GM12873 (cell line): Measurements from ENCODE around the gene ERFL.

Experiments
- TF ChIP-seq, protein P1 (sequence below): IDR thresholded peaks from 2 replicates; pipeline ENCODE4 v1.5.1; 2012; ENCODE audit warnings: low read depth, mild to moderate bottlenecking, moderate library complexity, low read length, control low read depth; ENCODE audit not compliant: insufficient read depth; ENCODE audit errors: missing control alignments

Gene ERFL

DNA sequence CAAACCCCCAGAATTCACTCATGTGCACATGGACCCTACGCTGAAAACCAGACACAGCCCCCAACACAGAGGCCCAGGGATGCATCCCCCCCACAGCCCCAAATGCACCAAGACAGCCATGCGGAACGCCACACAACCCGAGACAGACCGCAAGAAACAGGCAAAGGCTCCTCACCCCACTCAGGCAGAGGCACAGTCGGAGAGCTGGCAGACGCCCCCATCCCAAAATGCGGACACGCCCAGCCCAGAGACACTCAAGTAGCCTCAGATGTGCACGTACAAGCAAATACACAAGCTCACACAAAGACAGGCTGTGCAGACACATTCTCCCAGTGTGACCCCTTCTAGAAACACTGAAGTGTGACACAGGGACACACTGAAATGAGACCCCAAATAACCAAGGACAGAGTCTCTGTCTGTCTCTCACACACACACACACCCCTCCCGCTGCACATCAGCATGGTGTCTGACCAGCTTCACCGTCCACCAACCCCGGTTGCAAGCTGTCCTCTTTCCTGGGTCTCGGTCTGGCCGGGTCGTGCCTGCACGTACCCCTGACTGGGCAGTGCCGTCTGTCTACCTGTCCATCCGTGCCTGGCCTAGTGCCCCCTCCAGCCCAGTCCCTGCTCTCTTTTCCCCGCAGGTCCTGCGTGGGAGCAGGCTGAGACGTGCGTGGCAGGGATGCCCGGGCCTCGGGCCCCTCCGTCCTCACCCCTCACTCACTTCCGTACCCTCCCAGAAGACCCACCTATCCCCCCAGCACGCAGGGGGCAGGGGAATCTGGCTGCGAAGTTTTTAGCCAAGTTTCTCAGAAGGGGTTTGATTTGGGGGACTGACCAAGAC lies 16.1 kb downstream of the ERFL start:
- TF ChIP-seq, protein P1, sequence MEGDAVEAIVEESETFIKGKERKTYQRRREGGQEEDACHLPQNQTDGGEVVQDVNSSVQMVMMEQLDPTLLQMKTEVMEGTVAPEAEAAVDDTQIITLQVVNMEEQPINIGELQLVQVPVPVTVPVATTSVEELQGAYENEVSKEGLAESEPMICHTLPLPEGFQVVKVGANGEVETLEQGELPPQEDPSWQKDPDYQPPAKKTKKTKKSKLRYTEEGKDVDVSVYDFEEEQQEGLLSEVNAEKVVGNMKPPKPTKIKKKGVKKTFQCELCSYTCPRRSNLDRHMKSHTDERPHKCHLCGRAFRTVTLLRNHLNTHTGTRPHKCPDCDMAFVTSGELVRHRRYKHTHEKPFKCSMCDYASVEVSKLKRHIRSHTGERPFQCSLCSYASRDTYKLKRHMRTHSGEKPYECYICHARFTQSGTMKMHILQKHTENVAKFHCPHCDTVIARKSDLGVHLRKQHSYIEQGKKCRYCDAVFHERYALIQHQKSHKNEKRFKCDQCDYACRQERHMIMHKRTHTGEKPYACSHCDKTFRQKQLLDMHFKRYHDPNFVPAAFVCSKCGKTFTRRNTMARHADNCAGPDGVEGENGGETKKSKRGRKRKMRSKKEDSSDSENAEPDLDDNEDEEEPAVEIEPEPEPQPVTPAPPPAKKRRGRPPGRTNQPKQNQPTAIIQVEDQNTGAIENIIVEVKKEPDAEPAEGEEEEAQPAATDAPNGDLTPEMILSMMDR: no peak

DNA sequence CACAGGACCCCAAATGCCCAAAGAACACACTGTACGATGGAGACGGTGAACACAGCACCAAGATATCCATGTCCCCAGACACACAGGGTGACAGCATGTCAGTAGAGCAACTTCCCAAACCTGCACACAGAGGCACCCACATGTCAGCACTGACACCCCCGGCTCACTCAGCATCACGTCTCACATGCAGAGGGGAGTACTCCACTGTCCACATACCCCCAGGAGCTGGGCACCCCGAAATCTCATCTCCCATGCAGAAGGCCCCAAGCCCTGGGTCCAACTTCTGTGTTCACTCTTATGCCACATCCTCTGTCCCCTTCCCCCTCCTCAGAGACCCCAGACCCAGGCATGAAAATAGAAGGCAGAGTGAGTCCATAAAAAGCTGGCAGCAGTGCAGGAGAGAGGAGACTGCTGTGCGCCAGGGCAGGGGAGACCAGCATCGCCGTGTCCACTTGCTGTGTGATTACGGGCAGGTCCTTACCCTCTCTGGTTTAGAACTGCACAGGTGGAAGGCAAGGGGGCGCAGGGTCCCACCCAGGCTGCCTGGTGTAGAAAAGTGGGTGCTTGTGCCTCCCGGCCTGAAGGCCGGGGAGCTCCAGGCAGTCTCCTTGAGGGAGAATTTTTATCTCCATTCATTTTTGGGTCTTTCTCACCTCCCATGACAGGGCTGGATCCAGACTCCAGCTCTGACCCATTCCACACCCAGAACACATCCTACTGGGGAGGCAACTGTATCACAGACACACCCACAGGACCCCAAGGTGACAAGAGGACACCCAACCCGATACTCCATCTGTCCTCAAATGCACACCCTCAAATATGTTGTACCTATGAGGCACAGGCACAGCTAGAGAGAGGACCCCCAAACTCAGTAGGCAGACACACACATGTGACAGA lies 17.0 kb downstream of the ERFL start:
- TF ChIP-seq, protein P1: no peak

DNA sequence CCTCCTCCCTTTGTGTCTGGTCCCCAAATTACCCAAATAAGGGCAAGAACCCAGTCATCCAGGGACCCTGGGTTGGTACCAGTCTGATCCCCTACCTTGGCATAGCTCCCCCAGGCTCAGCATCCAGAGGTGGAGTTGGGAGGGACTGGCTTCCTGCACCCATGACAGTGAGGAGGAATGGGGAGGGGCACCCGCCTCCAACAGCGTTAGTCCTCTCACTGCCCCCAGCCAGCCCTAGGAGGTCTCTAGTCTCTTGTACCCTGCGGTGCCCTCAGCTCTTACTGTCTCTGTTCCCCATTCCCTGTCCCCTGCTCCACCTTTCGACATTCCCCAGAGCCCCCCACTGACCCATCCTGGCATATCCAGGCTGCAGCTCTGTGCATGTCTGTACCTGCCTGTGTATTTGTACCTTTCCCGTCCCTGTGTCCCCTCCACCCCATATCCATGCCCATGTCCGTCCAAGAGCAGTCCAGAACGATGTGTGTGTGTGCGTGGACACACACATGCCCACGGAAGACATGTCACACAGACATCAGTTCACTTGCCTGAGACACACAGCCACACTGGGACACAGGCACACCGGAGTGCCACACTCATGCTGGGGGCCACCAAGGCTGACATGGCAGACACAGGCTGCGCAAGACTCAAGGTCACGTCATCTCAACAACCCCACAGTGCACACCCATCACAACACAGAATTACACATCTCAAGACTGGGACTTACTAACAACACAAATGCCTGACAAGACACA lies 17.8 kb downstream of the ERFL start:
- TF ChIP-seq, protein P1: no peak

DNA sequence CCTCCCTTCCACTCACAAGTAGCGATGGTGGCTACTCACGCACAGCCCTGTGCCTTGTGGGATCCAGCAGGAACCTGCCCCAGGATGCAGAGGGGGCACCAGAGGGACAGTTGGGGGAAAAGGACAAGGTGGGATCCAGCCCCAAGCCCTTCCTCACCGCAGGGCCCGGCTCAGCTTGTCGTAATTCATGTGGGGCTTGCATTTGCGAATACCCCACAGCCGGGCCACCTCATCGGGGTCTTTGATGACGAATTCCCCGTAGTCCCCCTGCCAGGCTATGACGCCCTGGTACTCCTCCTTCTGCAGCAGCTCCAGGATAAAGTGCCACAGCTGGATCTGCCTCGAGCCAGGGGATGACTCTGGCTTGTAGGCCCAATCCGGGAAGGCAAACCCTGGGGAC lies 18.5 kb downstream of the ERFL start:
- TF ChIP-seq, protein P1: no peak

DNA sequence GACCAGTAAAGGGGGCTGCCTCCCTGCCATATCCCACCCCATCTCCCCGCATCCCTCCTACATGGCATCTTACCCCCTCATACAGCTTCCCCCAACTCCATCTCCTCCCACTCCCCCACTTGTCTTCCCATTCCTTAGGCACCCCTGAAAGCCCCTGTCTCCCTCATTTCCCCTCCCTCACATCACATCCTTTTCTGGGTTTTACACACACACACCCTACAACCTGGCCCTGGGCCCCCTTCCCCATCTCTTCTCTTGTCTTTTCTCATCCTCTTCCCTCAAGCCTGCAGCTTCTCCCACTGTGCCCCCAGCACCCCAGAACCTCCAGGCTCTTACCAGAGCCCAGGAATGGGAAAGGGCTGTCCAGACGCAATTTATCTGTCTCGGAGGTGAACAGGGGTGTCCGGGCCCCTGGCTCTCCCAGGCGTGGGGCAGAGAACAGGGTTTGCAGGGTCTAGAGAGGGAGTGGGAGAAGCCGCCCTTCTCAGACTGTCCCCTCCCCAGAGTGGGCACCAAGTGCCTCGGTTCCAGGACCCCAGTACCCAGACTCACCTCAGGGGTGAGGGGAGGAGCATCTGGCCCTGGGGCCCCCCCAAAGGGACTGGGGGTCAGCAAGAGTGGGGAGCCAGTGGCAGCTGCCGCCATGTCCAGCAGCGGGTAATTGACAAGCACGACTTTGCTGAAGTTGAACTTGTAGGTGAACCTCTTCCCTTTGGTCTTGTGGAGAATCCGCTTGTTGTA lies 19.4 kb downstream of the ERFL start:
- TF ChIP-seq, protein P1: no peak

DNA sequence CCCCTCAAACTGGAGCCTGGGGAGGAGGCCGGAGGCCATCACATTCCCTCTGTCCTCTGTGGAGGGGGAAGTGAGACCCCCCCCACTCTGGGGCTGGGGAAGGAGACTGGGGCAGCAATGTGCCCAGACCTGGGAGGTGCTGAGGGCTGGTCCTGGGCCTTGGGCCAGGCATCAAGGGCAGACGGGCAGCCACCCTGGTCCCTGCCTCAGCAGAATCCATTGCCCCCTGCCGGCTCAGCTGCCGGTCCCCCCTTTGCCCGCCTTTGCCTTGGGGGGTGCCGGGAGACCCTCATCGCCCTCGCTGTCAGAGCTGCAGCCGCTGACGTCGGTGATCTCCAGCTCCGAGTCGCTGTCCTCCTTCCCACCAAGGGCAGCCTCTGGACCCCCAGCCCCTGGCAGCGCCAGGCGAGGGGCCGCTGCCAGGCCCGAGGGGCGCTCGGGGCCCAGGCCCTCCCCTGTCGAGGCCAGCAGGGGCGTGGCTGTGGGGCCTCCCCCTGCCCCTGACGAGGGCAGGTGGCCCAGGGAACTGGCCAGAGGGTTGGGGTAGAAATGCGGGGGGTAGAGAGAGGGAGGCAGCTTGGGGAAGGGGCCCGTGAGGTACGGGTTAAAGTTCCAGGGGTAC lies 20.1 kb downstream of the ERFL start:
- TF ChIP-seq, protein P1: no peak
